Body of pancreas (tissue), 4 donors: Measurements from ENCODE around the gene LIPM.

ENCODE experiments used
- CTCF ChIP-seq, 7 experiments: fragments of 450-650 bp in 4 of 7; fragments of 200-600 bp in 3 of 7; sonication (generic) in 3 of 7; IDR thresholded peaks; one replicate each; pipeline ENCODE4 v1.5.1; 2016 to 2019; ENCODE audit warnings: antibody characterized with exemption in 7 of 7
- POLR2A ChIP-seq, 3 donors: fragments of 450-650 bp; IDR thresholded peaks; one replicate each; pipeline ENCODE4 v1.6.1; 2016; ENCODE audit warnings: antibody characterized with exemption in 3 of 3, mild to moderate bottlenecking in 2 of 3

- TF ChIP-seq CTCF (IDR thresholded peaks at IDR 0.05) (no peak), POLR2A (IDR thresholded peaks at IDR 0.05) (no peak)
Measured at GRCh38 chr10:88809621-88810020, 7.1 kb downstream of the LIPM start.
